SH-SY5Y (cell line): ENCODE results near the gene MRFAP1L1.

Experiments
- GATA2 ChIP-seq: IDR thresholded peaks from 2 replicates; pipeline ENCODE4 v1.6.1; 2011; ENCODE audit warnings: mild to moderate bottlenecking, low read depth, low read length
- GATA3 ChIP-seq: IDR thresholded peaks from 2 replicates; pipeline ENCODE4 v1.6.1; 2011; ENCODE audit warnings: low read depth, mild to moderate bottlenecking, low read length, moderate library complexity

The MRFAP1L1 gene

GRCh38 chr4:6671648-6672047, 38.0 kb downstream of the MRFAP1L1 start:
- no peak for TF ChIP-seq GATA2
- TF ChIP-seq GATA3: no peak

GRCh38 chr4:6668391-6668790, 41.3 kb downstream of the MRFAP1L1 start:
- TF ChIP-seq GATA2 (no peak), GATA3 (no peak)

- no peak for TF ChIP-seq GATA2
- no peak for TF ChIP-seq GATA3
Measured at GRCh38 chr4:6665320-6665654, 44.4 kb downstream of the MRFAP1L1 start.

DNA sequence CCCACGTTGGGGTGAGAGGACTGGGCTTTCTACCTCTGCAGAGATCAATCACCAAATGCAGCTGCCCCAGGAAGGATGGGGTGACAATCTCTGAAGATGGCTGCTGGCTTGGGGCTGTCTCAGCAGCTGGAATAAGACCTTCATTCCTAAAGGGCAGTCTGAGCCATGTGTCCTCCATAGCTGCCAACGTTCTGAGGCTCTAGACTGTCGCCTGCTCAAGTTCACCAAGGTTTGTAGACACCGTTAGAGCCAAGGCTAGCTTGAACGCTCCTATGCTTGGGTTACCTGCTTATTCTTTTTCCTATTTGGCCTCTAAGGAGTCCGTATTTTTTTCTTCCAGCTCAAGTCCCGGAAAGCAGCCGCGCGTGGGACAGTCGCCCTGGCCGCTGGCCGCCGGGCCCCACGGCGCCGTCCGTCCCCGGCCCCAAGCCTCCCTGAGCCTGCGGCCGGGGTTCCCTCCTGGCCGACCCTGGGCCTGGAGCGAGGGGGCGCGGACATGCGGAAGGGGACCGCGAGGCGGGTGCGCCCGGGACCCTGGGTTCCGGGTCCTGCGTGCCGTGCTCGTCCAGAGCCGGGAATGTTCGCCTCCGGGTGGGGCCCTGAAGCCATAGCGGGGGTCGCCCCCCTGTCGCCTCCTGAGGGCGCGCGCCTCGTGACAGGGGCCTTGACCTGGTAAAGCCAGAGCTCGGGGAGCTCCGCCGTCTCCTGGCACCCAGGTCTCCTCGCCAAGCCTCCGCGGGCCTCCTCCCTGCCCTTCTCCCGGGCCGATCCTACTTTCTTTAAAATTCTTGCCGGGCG, 45.9 kb downstream of the MRFAP1L1 start:
- TF ChIP-seq GATA3: no peak
- TF ChIP-seq GATA2: no peak

- no peak for TF ChIP-seq GATA3
- no peak for TF ChIP-seq GATA2
Measured at GRCh38 chr4:6662591-6662990, 47.1 kb downstream of the MRFAP1L1 start.

- TF ChIP-seq GATA2 (no peak), GATA3 (no peak)
Measured at GRCh38 chr4:6660430-6660829, 49.2 kb downstream of the MRFAP1L1 start.

DNA sequence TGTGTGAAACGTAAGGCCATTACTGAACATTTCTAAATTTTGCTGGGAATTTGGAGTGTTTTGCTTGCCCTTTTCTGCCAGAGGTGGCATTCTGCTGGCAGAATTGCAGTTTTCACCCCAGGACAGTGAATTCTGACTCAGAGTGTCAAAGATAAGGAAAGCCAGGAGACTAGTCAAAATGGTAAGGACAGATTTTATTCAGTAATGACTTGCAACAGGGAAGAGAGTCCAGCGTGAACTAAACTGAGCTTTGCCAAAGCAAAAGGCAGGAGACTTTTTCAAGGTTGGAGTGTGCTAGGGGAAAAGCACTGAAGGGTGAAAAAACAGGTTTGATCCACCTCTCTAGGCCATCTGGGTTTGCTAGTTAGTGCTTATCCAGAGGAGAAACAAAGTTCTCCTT, 49.8 kb downstream of the MRFAP1L1 start:
- no peak for TF ChIP-seq GATA3
- TF ChIP-seq GATA2: no peak

GRCh38 chr4:6658597-6659075, 51.0 kb downstream of the MRFAP1L1 start:
- TF ChIP-seq GATA2 (no peak), GATA3 (no peak)

DNA sequence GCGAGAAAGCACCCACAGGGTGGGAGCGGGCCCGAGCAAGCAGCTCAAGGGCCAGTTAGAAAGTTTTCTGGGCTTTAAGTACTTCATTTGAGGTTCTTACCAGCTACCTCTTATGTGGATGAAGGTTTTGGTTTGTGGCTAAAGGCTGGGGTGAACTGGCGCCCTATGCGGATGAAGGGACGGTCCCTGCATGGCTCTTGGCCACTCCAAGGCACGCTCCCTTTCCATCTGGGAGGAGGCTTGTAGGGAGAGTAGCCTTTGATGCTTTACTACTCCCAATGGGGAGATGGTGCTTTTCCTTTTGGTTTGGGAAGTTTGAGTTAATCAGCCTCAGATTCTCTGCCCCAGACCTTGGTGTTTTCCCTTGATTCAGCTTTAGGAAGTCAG, 51.5 kb downstream of the MRFAP1L1 start:
- no peak for TF ChIP-seq GATA2
- no peak for TF ChIP-seq GATA3
